MM.1S (cell line): ENCODE measurements around the gene SRRT.
A peak's percentile ranks its signal among the peaks of the same experiment; 100 is the strongest.

Experiments used
- DNase-seq: peaks from one replicate; pipeline ENCODE4 v3.0.0-alpha.2; 2015
- H2AFZ ChIP-seq: fragments of 300-600 bp; sonication (generic); 2 replicates; pipeline ENCODE4 v1.6.0; 2016; ENCODE audit warnings: antibody characterized with exemption, low read length
- H3F3A ChIP-seq: fragments of 300-600 bp; sonication (generic); 2 replicates; pipeline ENCODE4 v1.6.1; 2016; ENCODE audit warnings: mild to moderate bottlenecking, antibody characterized with exemption, low read length, moderate library complexity, mixed read lengths; ENCODE audit not compliant: insufficient read depth
- H3K27ac ChIP-seq: fragments of 300-600 bp; sonication (generic); 2 replicates; pipeline ENCODE4 v1.5.1; 2016; ENCODE audit warnings: mild to moderate bottlenecking, low read length
- H3K27me3 ChIP-seq: fragments of 300-600 bp; sonication (generic); replicated peaks from 2 replicates; pipeline ENCODE4 v1.6.0; 2016; ENCODE audit warnings: low read length; ENCODE audit not compliant: insufficient read depth
- H3K36me3 ChIP-seq: fragments of 300-600 bp; sonication (generic); replicated peaks from 2 replicates; pipeline ENCODE4 v1.6.1; 2016; ENCODE audit warnings: mild to moderate bottlenecking, low read length, mixed read lengths; ENCODE audit not compliant: insufficient read depth
- H3K4me1 ChIP-seq: fragments of 300-600 bp; sonication (generic); 2 replicates; pipeline ENCODE4 v1.6.1; 2016; ENCODE audit warnings: low read length, mixed read lengths
- H3K4me2 ChIP-seq: fragments of 300-600 bp; sonication (generic); 2 replicates; pipeline ENCODE4 v1.6.0; 2016; ENCODE audit warnings: low read depth, low read length
- H3K4me3 ChIP-seq: fragments of 300-600 bp; sonication (generic); 2 replicates; pipeline ENCODE4 v1.5.1; 2016; ENCODE audit warnings: low read length, mixed read lengths
- H3K79me2 ChIP-seq: fragments of 300-600 bp; sonication (generic); 2 replicates; pipeline ENCODE4 v1.6.1; 2016; ENCODE audit warnings: mixed run types, low read length, mixed read lengths
- H3K9ac ChIP-seq: fragments of 300-600 bp; sonication (generic); 2 replicates; pipeline ENCODE4 v1.6.1; 2016; ENCODE audit warnings: low read length, mixed read lengths
- H3K9me2 ChIP-seq: fragments of 300-600 bp; sonication (generic); replicated peaks from 2 replicates; pipeline ENCODE4 v1.6.1; 2016; ENCODE audit warnings: mild to moderate bottlenecking, low read length, mixed read lengths; ENCODE audit not compliant: insufficient read depth
- H3K9me3 ChIP-seq: fragments of 300-600 bp; sonication (generic); replicated peaks from 2 replicates; pipeline ENCODE4 v1.6.1; 2016; ENCODE audit warnings: mild to moderate bottlenecking, low read length, mixed read lengths; ENCODE audit not compliant: insufficient read depth
- H4K20me1 ChIP-seq: fragments of 300-600 bp; sonication (generic); 2 replicates; pipeline ENCODE4 v1.6.1; 2016; ENCODE audit warnings: mild to moderate bottlenecking, low read length, moderate library complexity, mixed read lengths; ENCODE audit not compliant: insufficient read depth
- EZH2 ChIP-seq: fragments of 300-600 bp; sonication (generic); optimal IDR thresholded peaks from 2 replicates; pipeline ENCODE3; 2017; ENCODE audit warnings: low read depth, mild to moderate bottlenecking, antibody characterized with exemption, low read length, mixed read lengths
- EZH2phosphoT487 ChIP-seq: fragments of 300-600 bp; sonication (generic); IDR thresholded peaks from 2 replicates; pipeline ENCODE4 v1.6.1; 2018; ENCODE audit warnings: antibody characterized with exemption, low read length
- TF ChIP-seq, protein P1 (sequence below): fragments of 300-600 bp; sonication (generic); IDR thresholded peaks from 2 replicates; pipeline ENCODE4 v1.5.1; 2016; ENCODE audit warnings: antibody characterized with exemption, low read length, mixed read lengths

Gene SRRT

DNA sequence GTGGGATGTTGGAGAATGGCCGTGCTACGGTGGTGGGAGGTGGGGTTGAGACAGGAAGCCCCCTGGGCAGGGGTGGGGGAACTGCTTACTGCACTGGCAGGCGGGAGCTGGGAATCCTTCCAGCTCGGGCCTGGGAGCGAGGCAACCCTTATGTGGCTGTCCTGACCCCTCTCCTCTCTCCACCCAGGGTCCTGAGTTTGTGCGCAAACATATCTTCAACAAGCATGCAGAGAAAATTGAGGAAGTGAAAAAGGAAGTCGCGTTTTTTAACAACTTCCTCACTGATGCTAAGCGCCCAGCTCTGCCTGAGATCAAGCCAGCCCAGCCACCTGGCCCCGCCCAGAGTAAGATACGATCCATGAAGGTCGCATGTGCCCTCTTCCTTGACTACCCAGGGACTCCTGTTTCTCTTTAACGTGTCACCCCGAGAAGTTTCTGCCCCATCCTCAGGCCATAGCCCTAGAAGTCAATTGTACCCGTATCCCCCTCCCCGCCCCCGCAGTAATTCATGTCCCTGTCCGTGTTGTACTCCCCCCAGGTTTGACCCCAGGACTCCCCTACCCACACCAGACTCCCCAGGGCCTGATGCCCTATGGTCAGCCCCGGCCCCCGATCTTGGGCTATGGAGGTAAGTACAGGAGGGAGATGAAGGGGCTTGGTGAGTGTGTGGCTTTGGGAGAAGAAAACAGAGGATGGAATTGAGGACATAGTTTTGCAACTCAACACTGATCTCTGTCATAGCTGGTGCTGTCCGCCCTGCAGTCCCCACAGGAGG is 12.8 kb downstream of the SRRT start:
- H3F3A ChIP-seq, result peaks cover 12% of the 10 kb centered on the region; the same call in 1 of the 2 replicates
- no peaks in the 10 kb centered on the region for H4K20me1 ChIP-seq
- H3K27ac ChIP-seq, result no peak overlapping the region
- TF ChIP-seq EZH2phosphoT487 (no peak), EZH2 (no peak)
- TF ChIP-seq, protein P1, sequence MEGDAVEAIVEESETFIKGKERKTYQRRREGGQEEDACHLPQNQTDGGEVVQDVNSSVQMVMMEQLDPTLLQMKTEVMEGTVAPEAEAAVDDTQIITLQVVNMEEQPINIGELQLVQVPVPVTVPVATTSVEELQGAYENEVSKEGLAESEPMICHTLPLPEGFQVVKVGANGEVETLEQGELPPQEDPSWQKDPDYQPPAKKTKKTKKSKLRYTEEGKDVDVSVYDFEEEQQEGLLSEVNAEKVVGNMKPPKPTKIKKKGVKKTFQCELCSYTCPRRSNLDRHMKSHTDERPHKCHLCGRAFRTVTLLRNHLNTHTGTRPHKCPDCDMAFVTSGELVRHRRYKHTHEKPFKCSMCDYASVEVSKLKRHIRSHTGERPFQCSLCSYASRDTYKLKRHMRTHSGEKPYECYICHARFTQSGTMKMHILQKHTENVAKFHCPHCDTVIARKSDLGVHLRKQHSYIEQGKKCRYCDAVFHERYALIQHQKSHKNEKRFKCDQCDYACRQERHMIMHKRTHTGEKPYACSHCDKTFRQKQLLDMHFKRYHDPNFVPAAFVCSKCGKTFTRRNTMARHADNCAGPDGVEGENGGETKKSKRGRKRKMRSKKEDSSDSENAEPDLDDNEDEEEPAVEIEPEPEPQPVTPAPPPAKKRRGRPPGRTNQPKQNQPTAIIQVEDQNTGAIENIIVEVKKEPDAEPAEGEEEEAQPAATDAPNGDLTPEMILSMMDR, result no peak
- DNase-seq, result no peak
- peaks cover 27% of the 10 kb centered on the region for H3K27me3 ChIP-seq
- H3K4me2 ChIP-seq, result no peak overlapping the region
- H3K9ac ChIP-seq, result no peak overlapping the region
- H2AFZ ChIP-seq, result no peak overlapping the region
- H3K4me3 ChIP-seq, result no peak overlapping the region
- peaks cover 42% of the 10 kb centered on the region for H3K36me3 ChIP-seq
- no peaks in the 10 kb centered on the region for H3K9me3 ChIP-seq
- no peaks in the 10 kb centered on the region for H3K9me2 ChIP-seq
- H3K4me1 ChIP-seq, result peaks cover 10% of the 10 kb centered on the region
- peaks cover 14% of the 10 kb centered on the region for H3K79me2 ChIP-seq

DNA sequence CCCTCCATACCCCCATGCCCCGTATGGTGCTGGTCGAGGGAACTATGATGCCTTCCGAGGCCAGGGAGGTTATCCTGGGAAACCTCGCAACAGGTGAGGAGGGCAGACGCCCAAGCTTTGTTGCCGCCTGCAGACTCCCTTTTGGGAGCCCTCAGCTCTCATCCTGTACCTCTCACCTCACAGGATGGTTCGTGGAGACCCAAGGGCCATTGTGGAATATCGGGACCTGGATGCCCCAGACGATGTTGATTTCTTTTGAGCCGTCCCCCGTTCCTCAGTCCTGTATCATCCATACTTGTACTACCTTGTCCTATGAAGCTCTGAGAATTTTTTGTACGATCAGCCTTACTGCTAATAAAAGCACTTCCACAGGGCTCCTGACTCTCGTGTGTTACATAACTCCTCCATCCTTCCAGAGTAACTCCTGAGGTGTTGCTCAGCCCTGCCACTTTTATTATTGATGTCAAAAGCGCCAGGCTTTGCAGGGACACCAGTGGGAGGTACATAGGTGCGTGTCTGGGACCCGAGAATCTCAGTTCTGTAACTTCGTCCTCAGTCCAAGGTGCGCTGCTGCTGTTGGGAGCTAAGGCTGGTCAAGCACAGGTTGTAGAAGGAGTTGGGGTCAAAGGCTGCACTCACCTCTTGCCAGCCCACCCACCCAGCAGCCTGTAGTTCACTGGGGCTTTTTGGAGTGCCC is 13.5 kb downstream of the SRRT start:
- H3K79me2 ChIP-seq, result peaks cover 14% of the 10 kb centered on the region
- peaks cover 34% of the 10 kb centered on the region for H3K27me3 ChIP-seq
- peaks cover 10% of the 10 kb centered on the region for H3K4me1 ChIP-seq
- TF ChIP-seq EZH2, result no peak
- TF ChIP-seq, protein P1, result no peak
- TF ChIP-seq EZH2phosphoT487, result no peak
- peak overlapping the region; percentile 99; the same call in 1 of the 2 replicates for H3K4me2 ChIP-seq
- H3K27ac ChIP-seq, result no peak overlapping the region
- H3K9me2 ChIP-seq, result no peaks in the 10 kb centered on the region
- no peaks in the 10 kb centered on the region for H4K20me1 ChIP-seq
- H3K9me3 ChIP-seq, result no peaks in the 10 kb centered on the region
- H3K4me3 ChIP-seq, result peak overlapping the region; percentile 80
- H2AFZ ChIP-seq, result no peak overlapping the region
- peaks cover 42% of the 10 kb centered on the region for H3K36me3 ChIP-seq
- no peak for DNase-seq
- H3K9ac ChIP-seq, result no peak overlapping the region; the same call in 1 of the 2 replicates
- H3F3A ChIP-seq, result peaks cover 12% of the 10 kb centered on the region; the same call in 1 of the 2 replicates

DNA sequence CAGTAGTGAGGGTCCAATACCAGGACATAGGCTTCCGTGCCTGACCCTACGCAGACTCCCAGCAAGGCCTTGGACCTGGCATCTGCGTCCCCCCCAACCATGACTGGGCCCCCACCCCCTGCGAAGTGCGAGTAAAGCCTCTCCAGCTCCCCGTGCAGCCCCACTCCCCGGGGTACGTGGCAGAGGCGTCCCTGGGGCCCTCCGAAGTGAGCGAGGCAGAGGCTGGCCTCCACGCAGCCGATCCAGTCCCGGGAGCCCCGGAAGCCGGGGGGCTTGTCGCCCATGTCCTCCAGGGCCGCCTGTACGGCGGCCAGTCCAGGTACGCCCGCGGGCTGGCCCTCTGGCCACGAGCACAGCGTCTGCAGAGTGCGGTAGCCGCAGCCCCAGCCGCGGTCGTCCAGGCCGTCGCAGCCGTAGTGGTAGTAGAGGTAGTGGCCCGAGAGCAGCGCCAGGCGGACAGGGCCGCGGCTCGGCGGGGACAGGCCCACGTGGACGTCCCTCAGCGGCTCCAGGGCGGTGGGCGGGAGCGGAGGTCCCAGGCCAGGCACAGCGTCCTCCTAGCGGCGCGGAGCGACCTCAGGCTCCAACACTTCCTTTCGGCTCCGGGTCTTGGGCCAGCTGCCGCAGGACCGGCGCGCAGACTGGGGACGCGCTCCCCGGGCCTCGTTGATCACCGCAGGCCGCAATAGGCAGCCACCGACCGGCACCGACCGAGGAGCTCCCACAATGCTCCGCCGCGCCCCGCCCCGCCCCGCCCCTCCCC is 14.3 kb downstream of the SRRT start, which contains the start of gene UFSP1:
Gene UFSP1 (minus strand): TSS at position 728 of the 763 bp plus-strand sequence. CDS start 444 bp downstream, at position 284.
- H3K9me3 ChIP-seq, result no peaks in the 10 kb centered on the region
- H3K9me2 ChIP-seq, result no peaks in the 10 kb centered on the region
- H2AFZ ChIP-seq, result peak within 1 kb of the TSS; percentile 75
- peak within 1 kb of the TSS; percentile 80 for H3K9ac ChIP-seq
- peak within 1 kb of the TSS; percentile 29; the same call in 1 of the 2 replicates for H3K27ac ChIP-seq
- peak within 1 kb of the TSS; percentile 82 for H3K4me3 ChIP-seq
- H3F3A ChIP-seq, result peaks cover 12% of the 10 kb centered on the region; the same call in 1 of the 2 replicates
- peaks cover 41% of the 10 kb centered on the region for H3K27me3 ChIP-seq
- H3K36me3 ChIP-seq, result peaks cover 37% of the 10 kb centered on the region
- H3K4me1 ChIP-seq, result peaks cover 10% of the 10 kb centered on the region
- no peak for DNase-seq
- peaks cover 10% of the 10 kb centered on the region for H3K79me2 ChIP-seq
- TF ChIP-seq EZH2 (no peak), EZH2phosphoT487 (no peak)
- TF ChIP-seq, protein P1, result no peak
- H4K20me1 ChIP-seq, result no peaks in the 10 kb centered on the region
- peak within 1 kb of the TSS; percentile 99 for H3K4me2 ChIP-seq
